Measurements from ENCODE around the gene ATF4. TPM values are rescaled to one million over a fixed set of nuclear protein-coding genes. Genes with fewer than 3 reads are reported as not detected.
A peak's percentile ranks its signal among the peaks of the same experiment; 100 is the strongest.

ATF4 gene
- total RNA-seq, 3 donors from 2014 or later = 201 to 581 (median 205) TPM

GRCh38 chr22:39500101-39500500 is 20.3 kb upstream of the ATF4 start:
- no peak for ATAC-seq
- Histone ChIP-seq H3K4me3 (no peak overlapping the region), H3K4me1 (ENCODE audit: low read depth) (peaks cover 19% of the 10 kb centered on the region), H3K36me3 (ENCODE audit: low read depth) (peaks cover 11% of the 10 kb centered on the region), H3K9me3 (no peaks in the 10 kb centered on the region)
- no peak for TF ChIP-seq CTCF (IDR thresholded peaks at IDR 0.05)
- DNase-seq = peak in 1 of 3 donors; percentile 47
- intact Hi-C loops (cut with DNase I, micrococcal nuclease) = no loop called here

- H3K36me3 ChIP-seq (ENCODE audit: low read depth) = peaks cover 15% of the 10 kb centered on the region
- no peaks in the 10 kb centered on the region for H3K9me3 ChIP-seq
- DNase-seq = no peak
- intact Hi-C loops (cut with DNase I, micrococcal nuclease) = no loop called here
- no peak for TF ChIP-seq CTCF (IDR thresholded peaks at IDR 0.05)
- H3K4me3 ChIP-seq = peak overlapping the region; percentile 91
- H3K4me1 ChIP-seq (ENCODE audit: low read depth) = peaks cover 19% of the 10 kb centered on the region
- no peak for ATAC-seq
Measured at GRCh38 chr22:39501644-39502108, 18.7 kb upstream of the ATF4 start.

- DNase-seq = peak; percentile 98 to 99 (median 99)
- H3K4me1 ChIP-seq (ENCODE audit: low read depth) = peaks cover 19% of the 10 kb centered on the region
- no peak for TF ChIP-seq CTCF (IDR thresholded peaks at IDR 0.05)
- intact Hi-C loops (cut with DNase I, micrococcal nuclease) = no loop called here
- peak; percentile 99 for ATAC-seq
- peak within 1 kb of the TSS; percentile 91 for H3K4me3 ChIP-seq
- H3K36me3 ChIP-seq (ENCODE audit: low read depth) = peaks cover 15% of the 10 kb centered on the region
- no peaks in the 10 kb centered on the region for H3K9me3 ChIP-seq
Measured at GRCh38 chr22:39502109-39502788, 18.1 kb upstream of the ATF4 start, which contains the start of gene MIEF1. MIEF1 (plus strand) TSS chr22:39502290; CDS start chr22:39511295, 9,005 bp downstream.

GRCh38 chr22:39502789-39503409 is 17.5 kb upstream of the ATF4 start:
- H3K4me1 ChIP-seq (ENCODE audit: low read depth) = peaks cover 19% of the 10 kb centered on the region
- peak; percentile 63 for ATAC-seq
- no peaks in the 10 kb centered on the region for H3K9me3 ChIP-seq
- peak in 2 of 3 donors; percentile 48 to 51 for DNase-seq
- H3K36me3 ChIP-seq (ENCODE audit: low read depth) = peaks cover 15% of the 10 kb centered on the region
- no peak for TF ChIP-seq CTCF (IDR thresholded peaks at IDR 0.05)
- H3K4me3 ChIP-seq = peak overlapping the region; percentile 91
- intact Hi-C loops (cut with DNase I, micrococcal nuclease) = no loop called here

GRCh38 chr22:39503630-39504029 is 16.7 kb upstream of the ATF4 start:
- intact Hi-C loops (cut with DNase I, micrococcal nuclease) = no loop called here
- no peak for TF ChIP-seq CTCF (IDR thresholded peaks at IDR 0.05)
- H3K4me1 ChIP-seq (ENCODE audit: low read depth) = peaks cover 19% of the 10 kb centered on the region
- H3K9me3 ChIP-seq = no peaks in the 10 kb centered on the region
- ATAC-seq = no peak
- H3K4me3 ChIP-seq = no peak overlapping the region
- peaks cover 15% of the 10 kb centered on the region for H3K36me3 ChIP-seq (ENCODE audit: low read depth)
- peak in 1 of 3 donors; percentile 4 for DNase-seq

Measured in mucosa of descending colon (tissue), 3 donors.